Progenitor cell of endocrine pancreas (in vitro differentiated cells): ENCODE data around the gene ANKRD23. TPM values are rescaled to one million over a fixed set of nuclear protein-coding genes. Genes with fewer than 3 reads are reported as not detected.

ENCODE experiments used
- DNase-seq: peaks from one replicate; pipeline ENCODE4 v3.0.0; 2021; ENCODE audit warnings: low spot score; ENCODE audit not compliant: unreplicated experiment
- H3K27ac Mint-ChIP-seq: 2 replicates; pipeline ENCODE4 v1.8.0; 2021; ENCODE audit warnings: mild to moderate bottlenecking, moderate library complexity, mixed read lengths
- H3K27me3 Mint-ChIP-seq: 2 replicates; pipeline ENCODE4 v1.8.0; 2021; ENCODE audit warnings: mixed read lengths
- H3K36me3 Mint-ChIP-seq: 2 replicates; pipeline ENCODE4 v1.8.0; 2022; ENCODE audit warnings: mixed read lengths; ENCODE audit not compliant: insufficient read depth
- H3K4me1 Mint-ChIP-seq: 2 replicates; pipeline ENCODE4 v1.8.0; 2021; ENCODE audit warnings: low read depth, mixed read lengths
- H3K4me3 Mint-ChIP-seq: 2 replicates; pipeline ENCODE4 v1.8.0; 2021; ENCODE audit warnings: low read depth, mild to moderate bottlenecking, moderate library complexity, mixed read lengths
- H3K9me3 Mint-ChIP-seq: 2 replicates; pipeline ENCODE4 v1.8.0; 2021; ENCODE audit warnings: low read depth, mixed read lengths
- CTCF ChIP-seq: fragments of 200-600 bp; sonication (generic); IDR thresholded peaks from one replicate; pipeline ENCODE4 v1.5.0; 2021; ENCODE audit warnings: antibody characterized with exemption, mild to moderate bottlenecking; ENCODE audit not compliant: unreplicated experiment
- total RNA-seq: library from RNA; stranded (reverse); gene quantifications from 2 replicates; pipeline ENCODE4 v1.2.1, GENCODE V29; 2021

The ANKRD23 gene
- total RNA-seq, 1 donor from 2014 or later = 8.3 TPM

DNA sequence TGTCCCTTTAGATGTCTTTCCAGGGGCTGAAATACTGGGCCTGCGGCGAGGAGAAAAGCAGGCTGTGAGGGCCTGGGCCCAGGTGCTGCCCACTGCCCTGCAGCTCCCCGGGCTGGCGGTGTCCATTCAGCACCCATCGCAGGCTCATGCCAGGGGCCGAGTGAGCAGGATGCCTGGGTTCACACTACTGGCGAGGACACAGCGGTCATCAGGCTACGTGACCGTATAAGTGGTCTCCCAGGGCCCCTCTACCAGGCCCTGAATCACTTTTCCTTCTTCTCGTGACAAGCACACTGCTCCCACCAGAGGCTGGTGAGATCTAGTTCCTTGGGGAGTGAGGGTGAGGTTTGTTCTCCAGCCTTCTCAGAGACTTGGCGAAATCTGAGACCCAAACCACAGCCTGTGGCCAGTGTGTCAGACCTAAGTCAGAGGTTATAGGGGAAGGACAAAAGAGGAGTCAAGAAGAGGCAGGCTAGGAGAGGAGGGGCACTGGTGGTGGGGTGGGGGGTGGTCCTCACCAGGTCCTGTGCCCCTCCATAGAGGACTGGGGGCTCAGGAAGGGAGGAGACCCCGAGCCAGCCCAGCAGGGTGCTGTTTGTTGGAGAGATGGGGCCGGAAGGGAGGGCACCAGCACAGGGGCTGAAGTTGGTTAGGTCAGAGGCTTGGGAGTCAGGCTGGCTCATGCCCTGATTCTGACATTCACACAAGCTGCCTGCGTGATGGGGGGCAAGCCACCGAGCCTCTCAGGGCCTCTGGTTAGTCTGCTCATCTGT is 32.6 kb upstream of the ANKRD23 start:
- Mint-ChIP-seq H3K27ac (no peak overlapping the region), H3K4me3 (no peak overlapping the region), H3K36me3 (no peaks in the 10 kb centered on the region), H3K9me3 (no peaks in the 10 kb centered on the region), H3K4me1 (peaks cover 7% of the 10 kb centered on the region), H3K27me3 (peaks cover 28% of the 10 kb centered on the region)
- no peak for TF ChIP-seq CTCF
- DNase-seq = no peak

DNA sequence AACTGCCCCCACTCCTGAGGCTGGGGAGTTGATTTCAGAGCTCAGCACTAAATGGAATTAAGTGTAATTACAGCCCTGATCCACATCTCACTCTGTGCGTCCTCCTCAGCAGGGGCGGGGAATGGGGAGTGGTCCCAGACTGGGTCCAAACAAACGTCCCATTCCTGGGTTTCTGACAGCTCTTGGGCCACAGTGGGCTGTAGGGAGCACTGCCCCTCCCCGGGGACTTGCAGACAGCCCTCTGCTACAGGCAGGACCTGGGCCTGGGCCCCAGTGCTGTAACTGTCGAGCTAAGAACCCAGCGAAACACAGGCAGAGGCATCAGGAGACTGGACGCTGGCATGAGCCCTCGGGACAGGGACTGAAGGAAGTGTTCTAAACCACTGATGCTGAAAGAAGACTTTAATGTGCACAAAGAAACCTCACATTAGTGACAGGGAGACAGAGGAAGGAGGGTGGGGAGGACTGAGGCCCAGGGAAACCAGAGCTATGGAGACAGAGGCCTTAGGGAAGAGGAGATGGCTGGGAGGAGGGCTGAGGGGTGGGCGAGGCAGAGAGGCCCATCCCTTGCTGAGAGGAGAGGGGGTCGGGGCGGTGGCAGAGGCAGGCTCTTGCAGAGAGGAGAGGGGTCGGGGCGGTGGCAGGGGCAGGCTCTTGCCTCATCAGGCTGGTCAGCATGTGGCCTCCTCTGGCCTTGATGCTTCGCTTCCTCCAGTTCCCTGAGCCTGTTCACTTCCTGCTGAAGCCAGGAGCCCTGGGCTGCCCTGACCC is 31.9 kb upstream of the ANKRD23 start:
- Mint-ChIP-seq H3K4me1 (peaks cover 8% of the 10 kb centered on the region), H3K27me3 (peaks cover 28% of the 10 kb centered on the region), H3K4me3 (no peak overlapping the region), H3K27ac (no peak overlapping the region), H3K36me3 (no peaks in the 10 kb centered on the region), H3K9me3 (no peaks in the 10 kb centered on the region)
- no peak for DNase-seq
- TF ChIP-seq CTCF = no peak

DNA sequence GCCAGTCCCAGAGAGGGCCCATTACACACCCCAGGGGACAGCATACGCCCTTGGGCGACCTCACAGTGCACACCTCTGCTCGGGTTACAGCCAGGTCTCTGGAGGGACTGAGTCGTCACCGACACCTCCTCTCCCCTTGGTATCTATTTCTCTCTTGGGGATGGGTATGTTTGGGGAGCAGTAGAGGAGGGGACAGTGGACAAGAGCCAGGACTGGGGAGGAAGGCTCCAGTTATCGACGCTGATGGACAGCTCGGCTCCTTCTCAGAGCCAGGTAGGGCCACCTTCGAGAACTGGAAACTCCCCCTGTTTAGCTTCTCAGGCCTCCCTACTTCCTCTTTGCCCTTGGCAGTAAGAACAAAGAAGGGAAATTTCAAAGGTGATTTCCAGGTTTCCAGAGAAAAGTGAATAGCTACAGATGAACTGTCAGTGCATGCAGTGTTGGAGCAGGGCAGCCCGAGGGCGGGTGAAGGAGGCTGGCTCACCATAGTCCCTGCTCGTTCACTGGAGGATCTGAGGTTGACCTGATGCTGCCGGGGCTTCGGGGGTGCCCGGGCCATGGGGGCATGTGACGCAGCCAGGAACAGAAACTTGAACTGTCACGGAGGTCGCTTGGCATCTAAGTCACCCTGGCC is 30.5 kb upstream of the ANKRD23 start:
- no peak for DNase-seq
- no peak for TF ChIP-seq CTCF
- H3K27me3 Mint-ChIP-seq = peaks cover 22% of the 10 kb centered on the region
- no peak overlapping the region for H3K27ac Mint-ChIP-seq
- H3K9me3 Mint-ChIP-seq = no peaks in the 10 kb centered on the region
- H3K4me3 Mint-ChIP-seq = no peak overlapping the region
- no peaks in the 10 kb centered on the region for H3K36me3 Mint-ChIP-seq
- peaks cover 10% of the 10 kb centered on the region for H3K4me1 Mint-ChIP-seq

GRCh38 chr2:96873651-96874096 is 29.9 kb upstream of the ANKRD23 start:
- no peaks in the 10 kb centered on the region for H3K9me3 Mint-ChIP-seq
- peaks cover 10% of the 10 kb centered on the region for H3K4me1 Mint-ChIP-seq
- H3K4me3 Mint-ChIP-seq = no peak overlapping the region
- H3K27me3 Mint-ChIP-seq = peaks cover 18% of the 10 kb centered on the region
- DNase-seq = no peak
- H3K36me3 Mint-ChIP-seq = no peaks in the 10 kb centered on the region
- no peak for TF ChIP-seq CTCF
- H3K27ac Mint-ChIP-seq = no peak overlapping the region
